Tibial artery (tissue), 4 donors: ENCODE results near the gene RNASE12.

Experiments used
- DNase-seq, 2 donors: peaks; one replicate each; pipeline ENCODE4 v3.0.0-alpha.2; 2019
- H3K27ac ChIP-seq, 2 donors: fragments of 200-600 bp; sonication (generic) in 1 of 2; 1 replicate in 1 of 2; 2 replicates in 1 of 2; pipeline ENCODE4 v1.5.1; 2018 to 2019; ENCODE audit warnings: mild to moderate bottlenecking in 1 of 2
- H3K27me3 ChIP-seq, 2 donors: fragments of 200-600 bp; sonication (generic) in 1 of 2; one replicate each; pipeline versions ENCODE4 v1.5.1 to v1.6.0; 2016 to 2019
- H3K36me3 ChIP-seq, 3 donors: fragments of 200-600 bp; sonication (generic) in 2 of 3; one replicate each; pipeline ENCODE4 v1.5.1; 2016 to 2019; ENCODE audit warnings: mild to moderate bottlenecking in 2 of 3
- H3K4me1 ChIP-seq, 4 donors: fragments of 200-600 bp; sonication (generic) in 2 of 4; 1 replicate in 3 of 4; 2 replicates in 1 of 4; pipeline ENCODE4 v1.5.1; 2016 to 2019
- H3K4me3 ChIP-seq, 2 donors: fragments of 200-600 bp; sonication (generic) in 1 of 2; 1 replicate in 1 of 2; 2 replicates in 1 of 2; pipeline ENCODE4 v1.5.1; 2018 to 2019; ENCODE audit warnings: mild to moderate bottlenecking in 2 of 2
- H3K9me3 ChIP-seq, 3 donors: fragments of 200-600 bp; sonication (generic) in 1 of 3; one replicate each; pipeline ENCODE4 v1.5.1; 2016 to 2019
- intact Hi-C: fragments of 100-400 bp; cut with DNase I; formaldehyde crosslinking; loops from one replicate; pipeline ENCODE4 v1.15.0; 2023; ENCODE audit warnings: low total_unique reads
- TF ChIP-seq, protein P1 (sequence below), 2 experiments: fragments of 200-600 bp in 1 of 2; fragments of 450-650 bp in 1 of 2; IDR thresholded peaks; one replicate each; pipeline ENCODE4 v1.5.1; 2017 to 2019; ENCODE audit warnings: antibody characterized with exemption in 2 of 2, mild to moderate bottlenecking in 1 of 2, moderate library complexity in 1 of 2

RNASE12 gene

DNA sequence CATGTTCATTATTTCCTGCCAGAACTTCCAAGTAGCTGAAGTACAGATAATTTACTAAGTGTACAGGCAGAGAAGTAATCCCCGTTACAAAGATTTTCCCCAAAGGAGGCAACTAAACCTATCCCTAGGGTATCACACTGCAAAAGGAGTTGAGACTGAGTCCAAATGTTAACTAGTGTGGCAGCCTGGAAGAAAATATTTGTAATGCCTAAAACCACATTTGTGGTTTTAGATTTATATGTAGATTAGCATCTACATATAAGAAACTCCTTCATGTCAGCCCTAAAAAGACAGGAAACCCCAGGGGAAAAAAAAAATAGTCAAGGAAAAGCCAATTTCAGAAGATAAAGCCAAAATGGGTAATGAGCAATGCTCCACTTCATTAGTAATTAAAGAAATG lies 1.4 kb upstream of the RNASE12 start:
- Histone ChIP-seq H3K27ac (no peak overlapping the region), H3K4me3 (no peak overlapping the region), H3K9me3 (no peaks in the 10 kb centered on the region), H3K36me3 (no peaks in the 10 kb centered on the region), H3K4me1 (no peaks in the 10 kb centered on the region), H3K27me3 (peaks cover 0 to 13% of the 10 kb centered on the region in 2 donors)
- DNase-seq, result no peak
- TF ChIP-seq, protein P1, sequence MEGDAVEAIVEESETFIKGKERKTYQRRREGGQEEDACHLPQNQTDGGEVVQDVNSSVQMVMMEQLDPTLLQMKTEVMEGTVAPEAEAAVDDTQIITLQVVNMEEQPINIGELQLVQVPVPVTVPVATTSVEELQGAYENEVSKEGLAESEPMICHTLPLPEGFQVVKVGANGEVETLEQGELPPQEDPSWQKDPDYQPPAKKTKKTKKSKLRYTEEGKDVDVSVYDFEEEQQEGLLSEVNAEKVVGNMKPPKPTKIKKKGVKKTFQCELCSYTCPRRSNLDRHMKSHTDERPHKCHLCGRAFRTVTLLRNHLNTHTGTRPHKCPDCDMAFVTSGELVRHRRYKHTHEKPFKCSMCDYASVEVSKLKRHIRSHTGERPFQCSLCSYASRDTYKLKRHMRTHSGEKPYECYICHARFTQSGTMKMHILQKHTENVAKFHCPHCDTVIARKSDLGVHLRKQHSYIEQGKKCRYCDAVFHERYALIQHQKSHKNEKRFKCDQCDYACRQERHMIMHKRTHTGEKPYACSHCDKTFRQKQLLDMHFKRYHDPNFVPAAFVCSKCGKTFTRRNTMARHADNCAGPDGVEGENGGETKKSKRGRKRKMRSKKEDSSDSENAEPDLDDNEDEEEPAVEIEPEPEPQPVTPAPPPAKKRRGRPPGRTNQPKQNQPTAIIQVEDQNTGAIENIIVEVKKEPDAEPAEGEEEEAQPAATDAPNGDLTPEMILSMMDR (IDR thresholded peaks at IDR 0.05), result no peak
- intact Hi-C loops, result no loop called here

DNA sequence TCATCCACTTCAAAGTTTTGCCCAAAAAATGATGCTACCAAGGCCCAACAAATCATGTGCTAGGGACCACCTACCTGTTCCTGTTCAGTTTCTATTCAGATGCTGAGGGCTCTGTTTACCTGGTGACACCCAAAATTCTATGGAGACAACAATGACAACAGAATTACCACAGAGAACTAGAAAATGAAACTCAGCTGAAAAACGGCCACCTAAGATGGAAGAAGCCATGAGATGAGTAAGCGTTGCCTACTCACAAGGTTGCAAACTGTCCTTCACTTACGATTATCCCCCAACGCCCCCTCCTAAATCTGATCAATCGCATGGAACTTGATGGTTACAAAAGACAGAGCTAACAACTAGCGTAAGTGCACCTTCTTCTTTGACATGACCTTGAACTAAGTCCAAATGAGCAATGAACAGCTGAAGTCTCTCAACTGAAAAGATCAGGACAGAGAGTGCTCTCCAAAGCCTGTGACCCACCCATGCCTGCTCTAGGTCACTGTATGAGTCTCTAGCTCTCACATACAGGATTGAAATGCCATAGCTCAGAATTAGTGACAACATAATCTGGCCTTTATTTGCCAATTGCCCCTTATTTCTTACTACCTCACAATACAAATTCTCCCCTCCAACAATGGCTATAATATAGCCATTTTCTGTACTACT lies 3.6 kb downstream of the RNASE12 start, which contains the start of gene RNASE11:
TSS of gene RNASE11 (minus strand) at position 513 of the 666 bp plus-strand sequence.
- TF ChIP-seq, protein P1 (IDR thresholded peaks at IDR 0.05), result no peak
- H3K9me3 ChIP-seq, result no peaks in the 10 kb centered on the region
- H3K36me3 ChIP-seq, result no peaks in the 10 kb centered on the region
- H3K4me1 ChIP-seq, result no peaks in the 10 kb centered on the region
- no peak within 1 kb of the TSS for H3K27ac ChIP-seq
- intact Hi-C loops, result no loop called here
- peaks cover 0 to 19% of the 10 kb centered on the region in 2 donors for H3K27me3 ChIP-seq
- no peak within 1 kb of the TSS for H3K4me3 ChIP-seq
- DNase-seq, result no peak

GRCh38 chr14:20583908-20584307 lies 7.3 kb downstream of the RNASE12 start:
- intact Hi-C loops, result no loop called here
- Histone ChIP-seq H3K9me3 (no peaks in the 10 kb centered on the region), H3K27ac (no peak overlapping the region), H3K4me1 (no peaks in the 10 kb centered on the region), H3K36me3 (no peaks in the 10 kb centered on the region), H3K27me3 (peaks cover 0 to 10% of the 10 kb centered on the region in 2 donors), H3K4me3 (no peak overlapping the region)
- DNase-seq, result no peak
- TF ChIP-seq, protein P1 (IDR thresholded peaks at IDR 0.05), result no peak

DNA sequence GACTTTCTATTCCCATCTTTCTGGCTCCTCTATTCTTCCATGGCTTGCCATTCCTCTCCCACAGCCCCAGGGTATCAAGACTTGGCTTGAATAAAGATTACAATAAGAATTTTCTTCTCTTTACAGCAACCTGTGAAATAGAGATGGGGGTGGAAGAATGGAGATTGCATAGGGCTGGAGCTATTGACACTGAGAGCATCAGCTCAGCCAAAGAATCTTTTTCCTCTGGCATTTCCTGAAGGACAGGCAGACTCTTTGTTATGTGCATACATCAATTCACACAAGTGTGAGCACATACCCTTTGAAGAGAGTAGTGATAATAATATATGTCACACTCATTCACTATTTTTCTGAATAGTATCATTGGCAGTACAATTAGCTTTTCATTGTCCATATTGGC lies 8.0 kb downstream of the RNASE12 start:
- Histone ChIP-seq H3K36me3 (no peaks in the 10 kb centered on the region), H3K4me1 (no peaks in the 10 kb centered on the region), H3K27me3 (peaks cover 0 to 10% of the 10 kb centered on the region in 2 donors), H3K9me3 (no peaks in the 10 kb centered on the region), H3K4me3 (no peak overlapping the region), H3K27ac (no peak overlapping the region)
- intact Hi-C loops, result no loop called here
- TF ChIP-seq, protein P1 (IDR thresholded peaks at IDR 0.05), result no peak
- no peak for DNase-seq

GRCh38 chr14:20580242-20580641 lies 10.9 kb downstream of the RNASE12 start:
- no peak overlapping the region for H3K27ac ChIP-seq
- no peaks in the 10 kb centered on the region for H3K9me3 ChIP-seq
- H3K36me3 ChIP-seq, result no peaks in the 10 kb centered on the region
- DNase-seq, result no peak
- intact Hi-C loops, result no loop called here
- peaks cover 0 to 6% of the 10 kb centered on the region in 2 donors for H3K27me3 ChIP-seq
- no peak overlapping the region for H3K4me3 ChIP-seq
- TF ChIP-seq, protein P1 (IDR thresholded peaks at IDR 0.05), result no peak
- H3K4me1 ChIP-seq, result no peaks in the 10 kb centered on the region
